RWPE1 (cell line): Measurements from ENCODE around the gene SIRT3.

Experiments
- CTCF ChIA-PET: fragments of 350-600 bp; sonication (Branson Sonifier 250); formaldehyde crosslinking; extraction: SDS; loops from one replicate; lab custom pipeline; 2021; lab: Yijun Ruan, JAX
- POLR2A ChIA-PET: fragments of 400-600 bp; formaldehyde crosslinking; extraction: SDS; loops from one replicate; lab custom pipeline; 2020; ENCODE audit warnings: antibody characterized with exemption; ENCODE audit not compliant: low non-redundant PET; lab: Yijun Ruan, JAX
- DNase-seq: peaks from one replicate; pipeline ENCODE4 v3.0.0; 2012; ENCODE audit warnings: low spot score
- H3K27ac ChIP-seq: fragments of 450-650 bp; 2 replicates; pipeline ENCODE4 v1.5.1; 2017
- TF ChIP-seq, protein P1 (sequence below): fragments of 450-650 bp; conservative IDR thresholded peaks from 2 replicates; pipeline ENCODE4 v1.5.1; 2017; ENCODE audit warnings: low read depth, mild to moderate bottlenecking

The SIRT3 gene

DNA sequence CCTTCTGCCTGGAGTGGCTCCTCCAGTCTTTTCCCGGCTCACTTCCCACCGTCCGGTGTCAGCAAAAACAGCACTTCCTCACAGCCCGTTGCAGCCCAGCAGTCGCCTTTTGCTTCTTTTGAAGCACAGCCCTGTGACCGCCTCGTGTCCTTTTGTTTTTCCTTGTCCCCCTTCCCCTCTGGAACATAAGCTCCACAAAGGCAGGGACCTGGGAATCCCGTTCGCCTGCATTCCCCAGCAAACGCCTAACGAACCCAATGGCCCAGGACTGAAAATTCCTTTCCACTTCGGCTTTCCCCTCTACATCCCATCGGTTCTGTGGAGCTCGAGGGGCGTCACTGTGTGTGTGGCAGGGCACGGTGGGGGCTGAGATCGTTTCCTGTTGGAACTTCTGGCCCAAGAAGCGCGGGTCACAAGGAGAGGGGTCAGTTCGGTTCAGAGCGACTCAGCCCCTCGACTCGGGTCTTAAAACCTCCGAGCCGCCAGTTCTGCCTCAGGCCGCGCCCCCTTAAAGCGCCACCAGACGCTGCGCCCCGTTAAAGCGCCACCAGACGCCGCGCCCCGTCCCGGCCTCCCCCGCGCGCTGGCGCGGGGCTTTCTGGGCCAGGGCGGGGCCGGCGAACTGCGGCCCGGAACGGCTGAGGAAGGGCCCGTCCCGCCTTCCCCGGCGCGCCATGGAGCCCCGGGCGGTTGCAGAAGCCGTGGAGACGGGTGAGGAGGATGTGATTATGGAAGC lies 27.8 kb downstream of the SIRT3 start:
- peak overlapping the region; percentile 99 for H3K27ac ChIP-seq
- ChIA-PET CTCF (no interaction called here), POLR2A (no interaction called here)
- DNase-seq, result peak; percentile 73
- TF ChIP-seq, protein P1, sequence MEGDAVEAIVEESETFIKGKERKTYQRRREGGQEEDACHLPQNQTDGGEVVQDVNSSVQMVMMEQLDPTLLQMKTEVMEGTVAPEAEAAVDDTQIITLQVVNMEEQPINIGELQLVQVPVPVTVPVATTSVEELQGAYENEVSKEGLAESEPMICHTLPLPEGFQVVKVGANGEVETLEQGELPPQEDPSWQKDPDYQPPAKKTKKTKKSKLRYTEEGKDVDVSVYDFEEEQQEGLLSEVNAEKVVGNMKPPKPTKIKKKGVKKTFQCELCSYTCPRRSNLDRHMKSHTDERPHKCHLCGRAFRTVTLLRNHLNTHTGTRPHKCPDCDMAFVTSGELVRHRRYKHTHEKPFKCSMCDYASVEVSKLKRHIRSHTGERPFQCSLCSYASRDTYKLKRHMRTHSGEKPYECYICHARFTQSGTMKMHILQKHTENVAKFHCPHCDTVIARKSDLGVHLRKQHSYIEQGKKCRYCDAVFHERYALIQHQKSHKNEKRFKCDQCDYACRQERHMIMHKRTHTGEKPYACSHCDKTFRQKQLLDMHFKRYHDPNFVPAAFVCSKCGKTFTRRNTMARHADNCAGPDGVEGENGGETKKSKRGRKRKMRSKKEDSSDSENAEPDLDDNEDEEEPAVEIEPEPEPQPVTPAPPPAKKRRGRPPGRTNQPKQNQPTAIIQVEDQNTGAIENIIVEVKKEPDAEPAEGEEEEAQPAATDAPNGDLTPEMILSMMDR, result no peak

DNA sequence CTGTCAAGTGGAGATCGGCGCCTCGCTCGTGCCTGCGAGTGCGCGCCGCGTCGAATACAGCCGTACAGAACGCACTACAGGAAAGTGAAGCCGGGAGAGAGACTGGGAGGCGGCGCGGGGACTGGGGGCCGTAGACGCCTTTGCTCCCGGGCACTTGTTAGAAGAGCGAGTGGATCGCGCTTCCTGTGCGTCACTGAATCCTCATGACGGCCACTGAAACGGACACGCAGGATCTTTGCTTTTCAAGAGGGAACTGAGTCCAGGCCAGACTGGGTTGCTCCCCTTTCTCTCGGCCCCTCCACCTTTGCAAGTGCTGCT lies 28.3 kb downstream of the SIRT3 start:
- CTCF ChIA-PET, result no interaction called here

GRCh38 chr11:207208-207862 lies 28.8 kb downstream of the SIRT3 start, which contains the start of the genes BET1L and RIC8A:
BET1L (minus strand) TSS chr11:207399; CDS start chr11:207321, 78 bp downstream.
RIC8A (plus strand) TSS chr11:207708; CDS start chr11:208855, 1,147 bp downstream.
- CTCF ChIA-PET, result no interaction called here
- POLR2A ChIA-PET, result interaction anchor here (0.6 to 1.2 kb wide), 5 partner anchors 9 to 406 kb away, joined by 3 to 4 read pairs (median 3); partner anchors contain the start of gene PSMD13
- peak within 1 kb of the TSS; percentile 99 for H3K27ac ChIP-seq
- TF ChIP-seq, protein P1, result no peak
- DNase-seq, result peak; percentile 93

More for the DNA sequence above, 28.3 kb downstream of the SIRT3 start:
- TF ChIP-seq, protein P1, result no peak
- POLR2A ChIA-PET, result interaction anchor here (0.6 to 1.2 kb wide), 4 partner anchors 8 to 406 kb away, joined by 3 to 4 read pairs (median 3); partner anchors contain the start of gene PSMD13
- H3K27ac ChIP-seq, result peak overlapping the region; percentile 99
- DNase-seq, result peak; percentile 30

GRCh38 chr11:206526-207207 lies 29.5 kb downstream of the SIRT3 start:
- TF ChIP-seq, protein P1, result no peak
- CTCF ChIA-PET, result interaction anchor here (0.6 kb wide), 1 partner anchor 9 kb away, joined by 3 read pairs; no protein-coding TSS in a partner anchor
- peak overlapping the region; percentile 99 for H3K27ac ChIP-seq
- POLR2A ChIA-PET, result interaction anchor here (0.5 to 1.2 kb wide), 4 partner anchors 44 to 407 kb away, joined by 3 to 9 read pairs (median 3); no protein-coding TSS in a partner anchor
- peak; percentile 20 for DNase-seq

DNA sequence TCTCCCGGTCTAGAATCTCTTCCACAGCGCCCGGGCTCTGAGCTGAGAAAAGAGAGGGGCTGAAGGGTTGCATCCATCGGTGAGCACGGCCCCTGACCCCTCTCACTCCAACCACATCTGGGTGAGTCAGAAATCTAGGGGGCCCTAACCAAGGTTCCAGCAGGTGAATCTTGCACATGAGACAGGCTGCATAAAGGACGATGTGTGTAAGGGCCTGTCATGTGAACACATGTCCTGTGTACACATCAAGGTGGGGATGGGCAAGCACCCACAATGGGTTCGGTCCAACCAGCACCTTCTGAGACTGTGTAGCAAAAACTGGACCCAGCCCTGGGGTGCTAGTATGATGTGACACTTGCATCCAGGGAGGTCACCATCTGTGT lies 30.1 kb downstream of the SIRT3 start:
- DNase-seq, result no peak
- TF ChIP-seq, protein P1, result no peak
- ChIA-PET POLR2A (interaction anchor here (0.6 kb wide), 1 partner anchor 57 kb away, joined by 3 read pairs; no protein-coding TSS in a partner anchor), CTCF (no interaction called here)
- peak overlapping the region; percentile 99 for H3K27ac ChIP-seq
